HG03095 (cell line): Measurements from ENCODE around the gene HMCN2.

ENCODE experiments used
- ATAC-seq: cut with Tn5 transposase; IDR thresholded peaks from one replicate; pipeline ENCODE4 v1.9.1; 2021; ENCODE audit warnings: moderate library complexity; ENCODE audit not compliant: unreplicated experiment

Gene HMCN2

DNA sequence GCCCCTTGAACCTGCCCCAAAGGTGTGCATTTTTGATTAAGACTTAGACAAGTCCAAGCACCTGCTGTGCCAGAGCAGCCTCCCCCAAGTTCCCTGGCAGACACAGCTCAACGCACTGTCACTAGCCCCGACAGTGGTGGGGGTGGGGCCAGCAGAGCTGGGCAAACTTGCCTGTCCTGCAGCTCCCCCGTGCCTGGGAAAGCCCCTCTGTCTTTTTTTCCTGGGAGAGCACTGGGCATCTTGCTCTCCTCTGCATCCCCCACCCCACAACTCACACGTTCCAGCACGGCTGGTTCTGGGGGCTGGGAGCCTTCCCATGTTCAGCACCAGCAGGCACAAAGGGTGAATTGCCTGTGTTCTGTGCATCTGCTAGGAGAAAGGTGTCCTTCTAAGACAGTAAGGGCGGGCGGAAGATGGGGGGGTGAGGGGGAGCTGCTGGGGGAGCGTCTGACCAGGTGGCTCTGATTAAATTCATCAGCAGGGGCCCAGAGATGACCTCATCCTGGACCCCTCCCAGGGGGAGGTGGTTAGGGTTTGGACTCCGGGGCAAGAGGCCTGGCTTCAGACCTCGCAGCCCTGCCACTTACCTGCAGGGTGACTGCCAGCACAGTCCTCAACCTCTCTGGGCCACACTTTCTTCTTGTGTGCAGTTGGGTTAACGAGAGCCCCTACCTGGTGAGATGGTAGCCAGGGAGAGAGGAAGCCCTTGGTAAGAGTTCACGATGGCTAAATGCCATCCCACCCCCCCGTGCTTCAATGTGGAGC lies 23.5 kb downstream of the HMCN2 start:
- ATAC-seq, result no peak

DNA sequence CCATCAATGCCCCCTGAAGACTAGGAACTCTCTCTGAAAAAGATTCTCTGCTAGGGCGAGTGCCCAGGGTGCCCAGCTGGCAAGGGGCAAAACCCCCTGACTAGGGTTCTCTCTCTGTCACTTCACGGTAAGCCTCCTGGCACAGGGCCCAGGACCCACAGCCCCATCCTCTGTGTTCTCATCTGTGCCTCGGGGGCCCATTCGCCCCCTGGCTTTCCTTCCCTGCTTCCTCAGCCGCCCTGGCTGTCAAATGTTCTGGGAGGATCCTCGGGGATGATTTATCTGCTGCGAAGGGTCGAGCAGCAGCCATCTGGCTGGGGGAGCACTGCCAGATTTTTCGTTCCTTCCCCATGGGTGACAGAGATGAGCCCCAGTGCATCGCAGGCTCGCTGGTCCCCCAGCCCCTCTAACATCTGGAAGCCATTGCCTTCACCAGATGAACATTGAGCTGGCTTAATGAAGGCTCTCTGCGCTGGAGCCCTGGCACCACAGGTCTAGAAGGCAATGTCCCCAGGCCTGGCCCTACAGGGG lies 24.2 kb downstream of the HMCN2 start:
- ATAC-seq, result no peak

DNA sequence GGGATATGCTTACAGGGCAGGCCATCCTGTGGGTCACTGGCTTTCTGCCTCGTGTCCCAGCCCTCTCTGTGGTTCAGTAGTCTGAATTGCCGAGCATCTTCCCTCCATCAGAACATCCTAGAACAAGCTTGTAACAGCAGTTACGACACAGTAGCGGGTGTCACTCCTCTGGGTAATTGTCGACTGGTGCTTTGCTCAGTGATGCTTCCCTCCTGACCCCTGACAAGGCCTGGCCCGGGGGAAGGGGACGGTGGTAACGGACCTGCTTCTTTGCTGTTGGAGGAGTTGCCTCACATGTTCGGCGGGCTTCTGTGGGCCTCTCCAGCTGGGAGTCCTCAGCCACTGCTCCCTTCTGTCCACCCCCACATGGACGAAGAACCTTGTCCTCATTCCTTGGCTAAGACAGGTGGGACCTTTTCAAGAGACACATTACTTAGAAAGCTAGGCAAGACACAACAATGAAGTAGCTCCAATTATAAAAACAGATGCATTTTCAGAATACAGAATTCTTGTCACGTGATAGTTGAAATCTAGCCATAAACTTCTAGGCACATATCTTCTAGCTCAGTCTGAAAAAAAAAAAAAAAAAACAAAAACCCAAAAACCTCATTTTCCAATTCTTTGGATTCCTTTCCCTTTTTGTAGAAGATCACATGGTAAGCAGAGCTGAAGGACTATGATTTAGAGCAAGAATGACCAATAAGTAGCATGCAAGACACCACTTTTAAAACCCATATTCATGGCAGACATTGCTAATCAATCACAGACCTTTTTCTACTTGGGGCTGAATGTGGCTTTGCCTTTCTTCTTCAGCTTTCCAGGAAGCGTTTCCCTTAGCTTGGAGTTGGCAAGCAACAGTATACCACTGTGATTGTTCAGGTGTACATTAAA lies 25.0 kb downstream of the HMCN2 start:
- no peak for ATAC-seq

DNA sequence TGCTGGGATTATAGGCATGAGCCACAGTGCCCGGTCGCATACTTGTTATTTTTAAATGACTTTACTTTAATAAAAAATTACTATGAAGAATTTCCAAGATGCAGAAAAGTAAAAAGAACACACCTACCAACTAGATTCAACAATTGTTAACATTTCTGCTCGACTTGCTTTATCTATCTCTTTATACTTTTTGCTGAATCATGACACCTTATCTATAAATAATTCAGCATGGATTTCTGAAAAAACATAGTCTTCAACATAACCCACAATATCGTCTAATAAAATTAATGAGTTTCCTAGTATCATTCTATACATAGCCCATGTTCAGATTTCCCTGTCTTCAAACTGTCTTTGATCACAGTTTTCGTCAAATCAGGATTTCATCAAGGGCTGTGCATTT lies 25.9 kb downstream of the HMCN2 start:
- no peak for ATAC-seq

DNA sequence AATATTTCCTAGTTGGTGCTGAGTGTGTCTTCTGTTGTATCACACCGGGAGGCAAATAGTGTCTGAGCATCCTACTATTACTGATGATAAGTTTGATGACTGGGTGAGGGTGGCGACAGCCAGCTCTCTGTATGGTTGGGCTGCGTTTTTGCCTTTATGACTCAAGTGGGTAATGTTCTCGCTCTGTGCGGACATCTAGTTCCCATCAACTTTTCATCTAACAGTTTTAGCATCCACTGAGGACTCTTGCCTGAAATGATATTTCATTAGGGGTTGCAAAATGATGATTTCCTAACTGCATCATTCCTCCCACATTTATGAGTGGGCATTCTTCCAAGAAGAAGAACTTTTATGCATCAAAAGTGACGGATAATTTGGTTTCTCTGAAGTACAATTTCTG lies 26.5 kb downstream of the HMCN2 start:
- ATAC-seq, result no peak

DNA sequence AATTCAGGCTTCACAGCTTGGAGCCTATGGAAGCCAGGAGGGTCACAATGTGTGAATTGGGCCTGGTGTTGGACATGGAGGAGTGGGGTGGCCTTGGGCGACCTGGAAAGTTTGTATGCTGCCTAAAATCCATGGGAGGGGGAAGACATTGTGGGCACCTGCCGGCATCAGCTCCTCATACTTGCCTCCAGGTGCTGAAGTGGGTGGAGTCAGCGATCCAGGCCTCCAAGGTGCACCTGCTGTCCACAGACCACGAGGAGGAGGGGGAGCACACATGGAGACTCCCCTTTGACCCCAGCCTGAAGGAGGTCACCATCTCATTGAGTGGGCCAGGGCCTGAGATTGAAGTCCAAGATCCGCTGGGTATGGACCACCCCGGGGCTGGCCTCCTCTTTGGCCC lies 29.1 kb downstream of the HMCN2 start:
- ATAC-seq, result no peak

DNA sequence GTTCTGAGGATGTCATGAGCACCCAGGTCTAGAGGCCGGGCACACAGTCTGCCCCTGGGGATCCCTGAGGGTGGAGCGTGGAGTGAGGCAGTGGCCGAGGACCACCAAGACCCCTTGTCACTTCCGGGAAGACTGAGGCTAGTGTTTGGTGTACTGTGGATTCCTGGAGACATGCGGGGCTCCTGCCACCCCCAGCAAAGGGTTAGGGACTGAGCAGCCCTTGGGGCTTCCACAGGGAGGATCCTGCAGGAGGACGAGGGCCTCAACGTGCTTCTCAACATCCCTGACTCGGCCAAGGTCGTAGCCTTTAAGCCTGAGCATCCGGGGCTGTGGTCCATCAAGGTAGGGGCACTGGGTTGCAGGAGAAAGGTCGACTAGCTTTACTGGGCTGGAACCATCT lies 29.9 kb downstream of the HMCN2 start:
- no peak for ATAC-seq

DNA sequence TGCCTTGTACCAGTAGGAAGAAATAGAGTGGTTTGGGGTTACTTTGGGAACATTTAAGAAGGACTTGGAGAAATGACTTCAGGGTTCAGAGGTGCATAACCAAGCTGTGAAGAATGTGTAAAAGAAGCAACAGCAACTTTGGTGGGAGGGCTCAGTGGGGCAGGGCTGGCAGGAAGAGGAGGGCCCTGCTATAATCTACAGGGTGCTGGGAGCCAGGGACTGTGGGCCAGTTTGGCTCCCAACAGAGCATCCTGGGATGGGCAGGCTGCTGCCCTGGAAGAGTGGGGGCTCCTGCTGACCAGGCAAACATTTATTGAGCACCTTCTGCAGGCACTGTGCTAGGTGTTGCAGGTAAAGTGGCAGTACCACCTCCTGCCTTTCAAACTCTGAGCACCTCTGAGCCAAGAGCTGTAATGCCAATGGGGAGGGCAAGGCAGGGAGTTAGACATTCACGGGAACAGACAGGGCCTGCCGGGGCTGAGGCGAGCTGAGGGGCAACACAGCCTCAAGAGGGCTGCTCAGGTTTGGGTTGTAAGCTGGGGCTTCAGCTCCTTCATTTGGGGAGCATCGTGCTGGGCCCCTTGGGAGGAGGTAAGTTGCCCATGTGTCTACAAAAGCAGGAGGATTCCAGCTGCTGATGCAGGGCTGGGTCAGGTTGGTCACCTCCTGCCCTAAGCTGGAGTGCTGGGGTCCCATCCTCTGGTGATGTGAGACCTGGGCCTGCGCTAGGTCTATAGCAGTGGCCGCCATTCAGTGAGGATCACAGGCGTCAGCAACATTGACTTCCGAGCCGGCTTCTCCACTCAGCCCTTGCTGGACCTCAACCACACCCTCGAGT lies 30.6 kb downstream of the HMCN2 start:
- no peak for ATAC-seq

DNA sequence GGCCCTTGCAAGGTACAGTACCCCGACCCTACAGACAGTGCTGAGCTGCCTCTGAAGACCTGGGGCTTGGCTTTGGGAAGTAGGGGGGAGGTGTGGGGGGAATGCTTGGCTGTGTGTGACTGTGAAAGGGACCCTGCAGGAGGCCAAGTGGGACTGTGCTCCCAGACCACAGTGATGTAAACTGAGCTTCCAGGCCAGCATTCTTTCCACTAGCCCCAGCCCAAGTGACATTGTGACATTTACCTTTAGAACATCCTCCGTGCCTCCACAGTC lies 31.2 kb downstream of the HMCN2 start:
- no peak for ATAC-seq

DNA sequence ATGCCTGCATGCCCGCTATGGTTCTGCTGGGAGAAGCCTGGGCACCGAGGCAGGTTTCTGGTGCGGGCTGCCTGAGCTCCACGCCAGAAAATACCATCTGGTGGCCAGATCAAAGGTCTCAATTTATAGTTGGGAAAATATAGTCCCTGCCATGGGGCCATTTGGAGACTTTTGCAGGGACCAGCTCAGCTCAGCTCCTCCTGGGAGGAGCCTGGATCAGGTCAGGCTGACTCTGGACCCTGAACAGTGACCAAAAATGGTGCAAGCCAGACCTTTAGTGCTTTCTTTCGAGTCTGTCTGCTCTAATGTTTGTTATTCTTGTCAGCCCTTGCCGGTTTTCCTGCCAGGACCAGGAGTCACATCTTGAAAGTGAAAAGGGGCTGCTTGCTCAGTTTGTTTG lies 31.8 kb downstream of the HMCN2 start:
- ATAC-seq, result no peak

DNA sequence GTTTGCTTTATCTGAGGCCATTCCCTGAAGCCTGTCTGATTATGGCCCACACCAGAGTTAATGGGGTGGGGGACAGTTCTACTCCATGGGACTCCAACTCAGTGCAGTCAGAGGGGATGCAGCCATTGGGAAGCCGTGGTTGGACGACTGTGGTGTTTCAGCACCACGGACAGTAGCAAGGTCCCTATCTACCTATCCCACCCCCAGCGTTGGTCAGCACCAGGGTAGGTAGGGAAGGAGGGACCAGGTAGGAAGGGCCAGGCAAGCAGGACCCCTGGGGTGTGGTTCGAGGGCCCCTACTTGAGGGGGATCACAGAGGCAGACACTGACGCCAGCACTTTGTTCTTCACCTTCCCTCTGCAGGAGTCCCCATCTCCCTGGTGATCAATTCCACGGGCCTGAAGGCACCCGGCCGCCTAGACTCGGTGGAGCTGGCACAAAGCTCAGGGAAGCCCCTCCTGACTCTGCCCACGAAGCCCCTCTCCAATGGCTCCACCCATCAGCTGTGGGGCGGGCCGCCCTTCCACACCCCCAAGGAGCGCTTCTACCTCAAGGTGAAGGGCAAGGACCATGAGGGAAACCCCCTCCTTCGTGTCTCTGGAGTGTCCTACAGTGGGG lies 33.2 kb downstream of the HMCN2 start:
- ATAC-seq, result no peak

DNA sequence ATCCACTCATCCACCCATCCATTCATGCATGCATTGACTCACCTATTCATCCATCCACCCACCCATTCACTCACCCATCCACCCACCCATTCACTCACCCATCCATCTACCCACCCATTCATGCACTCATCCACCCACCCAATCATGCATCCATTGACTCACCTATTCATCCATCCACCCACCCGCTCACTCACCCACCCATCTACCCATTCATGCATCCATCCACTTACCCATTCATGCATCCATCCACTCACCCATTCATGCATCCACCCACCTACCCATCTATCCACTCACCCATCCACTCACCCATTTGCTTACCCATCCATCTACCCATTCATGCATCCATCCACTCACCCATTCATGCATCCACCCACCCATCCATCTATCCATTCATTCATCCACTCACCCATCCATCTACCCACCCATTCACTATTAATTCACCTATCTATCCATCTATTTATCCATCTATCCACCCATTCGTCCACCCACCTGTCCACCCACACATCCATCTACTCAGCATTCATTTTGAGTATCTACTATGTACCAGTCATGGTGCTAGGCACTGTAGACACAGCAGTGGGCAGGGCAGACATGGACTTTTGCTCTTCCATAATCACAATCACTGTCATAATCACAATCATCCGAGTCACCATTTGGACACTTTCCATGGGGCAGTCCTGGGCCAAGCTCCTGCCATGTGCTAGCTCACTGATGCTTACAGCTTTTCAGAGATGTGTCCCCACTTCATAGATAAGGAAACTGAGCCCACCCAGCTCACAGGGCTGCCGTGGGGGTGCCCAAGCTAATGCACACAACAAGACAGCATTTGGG lies 34.4 kb downstream of the HMCN2 start:
- no peak for ATAC-seq

DNA sequence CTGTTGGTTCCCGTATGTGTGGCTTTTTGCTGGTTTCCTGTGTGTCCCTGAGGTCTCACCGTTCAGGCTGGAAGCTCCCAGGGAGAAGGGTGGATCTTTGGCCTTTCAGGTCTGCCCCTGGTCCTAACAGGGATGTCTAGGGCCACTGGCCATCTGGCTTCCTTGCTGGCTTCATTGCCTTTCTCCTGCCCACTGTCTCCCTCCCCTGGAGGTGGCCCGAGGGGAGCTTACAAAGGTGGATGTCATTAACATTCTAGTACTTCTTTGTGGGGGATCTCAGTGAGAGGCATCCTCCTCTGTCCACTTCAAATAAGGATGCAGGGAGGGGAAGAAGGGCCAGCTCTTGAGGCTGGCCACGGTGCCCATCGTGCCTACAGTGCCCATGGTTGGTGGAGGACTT lies 35.2 kb downstream of the HMCN2 start:
- ATAC-seq, result no peak

DNA sequence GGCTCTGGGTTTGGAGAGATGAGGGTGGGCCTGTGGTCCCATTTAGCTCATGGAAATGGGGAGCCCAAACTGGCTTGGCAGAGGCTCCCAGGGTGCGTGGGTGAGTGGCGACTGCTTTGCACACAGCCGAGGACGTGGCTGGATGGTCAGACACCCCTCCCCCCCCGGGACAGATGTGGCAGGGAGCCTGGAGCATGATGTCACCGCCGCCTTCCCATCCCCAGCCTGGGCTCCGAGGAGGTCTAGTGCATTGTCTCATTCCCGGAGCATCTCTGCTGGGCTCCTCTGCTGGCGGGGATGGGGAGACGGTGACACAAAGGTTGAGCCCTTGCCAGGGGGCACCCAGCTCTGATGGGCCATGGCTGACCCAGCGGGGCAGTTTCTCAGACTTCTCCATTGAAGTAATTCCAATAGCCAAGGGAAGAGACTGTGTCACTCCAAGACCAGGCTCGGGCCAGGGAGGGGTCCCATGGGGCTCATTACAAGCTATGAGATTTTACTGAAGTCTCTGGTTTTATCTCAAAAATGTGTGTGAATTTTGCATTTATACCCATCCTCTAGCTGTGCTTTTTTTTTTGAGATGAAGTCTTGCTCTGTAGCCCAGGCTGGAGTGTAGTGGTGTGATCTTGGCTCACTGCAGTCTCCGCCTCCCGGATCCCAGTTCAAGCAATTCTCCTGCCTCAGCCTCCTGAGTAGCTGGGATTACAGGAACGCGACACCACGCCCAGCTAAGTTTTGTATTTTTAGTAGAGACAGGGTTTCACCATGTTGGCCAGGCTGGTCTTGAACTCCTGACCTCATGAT lies 36.1 kb downstream of the HMCN2 start:
- ATAC-seq, result no peak

DNA sequence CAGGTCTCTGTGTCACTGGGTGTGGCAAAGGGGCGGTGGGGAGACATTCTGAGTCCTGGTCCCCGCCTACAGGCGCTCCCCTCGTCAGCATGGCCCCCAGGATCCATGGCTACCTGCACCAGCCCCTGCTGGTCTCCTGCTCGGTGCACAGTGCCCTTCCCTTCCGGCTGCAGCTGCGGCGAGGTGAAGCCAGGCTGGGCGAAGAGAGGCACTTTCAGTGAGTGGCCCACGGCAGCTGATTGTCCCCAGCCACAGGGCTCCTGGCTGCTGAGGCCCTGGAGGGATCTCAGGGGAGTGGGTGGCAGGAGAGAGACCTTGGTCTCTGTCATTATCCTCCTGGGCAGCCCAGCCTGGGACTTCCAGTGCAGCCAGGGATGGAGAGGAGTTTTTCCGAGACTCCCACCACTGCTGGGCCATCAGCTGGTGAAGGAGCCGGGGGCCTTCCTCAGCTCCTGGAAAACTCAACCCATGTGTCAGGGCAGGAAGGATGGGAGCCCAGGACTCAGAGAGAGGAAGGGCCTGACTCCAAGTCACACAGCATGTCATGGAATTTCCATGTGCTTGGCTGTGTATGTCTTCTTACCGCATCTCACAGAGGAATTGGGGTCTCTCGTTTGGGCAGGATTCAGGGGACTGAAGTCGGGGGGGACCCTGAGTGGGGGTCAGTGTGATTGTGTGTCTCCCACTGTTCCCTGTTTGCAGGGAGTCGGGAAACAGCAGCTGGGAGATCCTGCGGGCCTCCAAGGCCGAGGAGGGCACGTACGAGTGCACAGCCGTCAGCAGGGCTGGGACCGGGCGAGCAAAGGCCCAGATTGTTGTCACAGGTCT lies 37.4 kb downstream of the HMCN2 start:
- no peak for ATAC-seq

DNA sequence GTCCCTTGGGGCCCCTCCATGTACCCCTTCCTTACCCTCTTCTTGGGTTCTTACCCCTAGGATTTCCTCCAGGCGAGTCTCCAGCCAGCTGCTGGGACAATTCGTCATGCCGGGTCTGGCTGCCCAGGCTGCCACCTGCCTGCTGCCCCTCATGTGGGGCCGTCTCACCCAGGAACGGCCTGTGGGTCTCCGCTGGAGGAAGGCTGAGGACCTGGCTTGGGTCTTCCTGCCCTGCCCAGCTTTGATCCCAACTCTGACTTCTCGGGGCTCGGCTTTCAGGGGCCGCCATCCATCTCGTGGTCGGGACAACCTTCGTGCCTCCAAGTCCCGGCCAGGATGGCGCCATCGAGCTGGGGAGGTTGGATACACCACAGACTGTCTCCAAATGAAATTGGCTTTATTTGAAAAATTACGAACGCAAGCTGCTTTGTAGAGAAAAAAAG lies 38.1 kb downstream of the HMCN2 start:
- no peak for ATAC-seq

DNA sequence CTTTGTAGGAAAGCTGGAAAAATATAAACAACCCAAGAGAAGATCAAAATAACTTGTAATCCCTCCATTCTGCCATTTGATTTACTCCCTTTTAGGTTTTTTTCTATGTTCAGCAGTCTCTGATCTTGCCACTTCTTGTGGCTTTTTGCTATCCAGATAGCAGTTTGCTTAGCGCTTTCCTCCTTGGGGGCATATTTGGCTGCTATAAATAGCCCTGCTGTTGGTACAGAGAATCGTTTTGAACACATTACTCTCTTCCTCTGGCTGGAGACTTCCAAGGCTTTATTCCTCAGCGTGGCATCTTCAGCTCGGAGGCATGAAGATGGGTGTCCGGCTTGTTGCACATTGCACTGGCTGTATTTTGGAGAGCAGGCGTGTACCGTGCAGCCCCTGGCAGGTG lies 38.6 kb downstream of the HMCN2 start:
- no peak for ATAC-seq

DNA sequence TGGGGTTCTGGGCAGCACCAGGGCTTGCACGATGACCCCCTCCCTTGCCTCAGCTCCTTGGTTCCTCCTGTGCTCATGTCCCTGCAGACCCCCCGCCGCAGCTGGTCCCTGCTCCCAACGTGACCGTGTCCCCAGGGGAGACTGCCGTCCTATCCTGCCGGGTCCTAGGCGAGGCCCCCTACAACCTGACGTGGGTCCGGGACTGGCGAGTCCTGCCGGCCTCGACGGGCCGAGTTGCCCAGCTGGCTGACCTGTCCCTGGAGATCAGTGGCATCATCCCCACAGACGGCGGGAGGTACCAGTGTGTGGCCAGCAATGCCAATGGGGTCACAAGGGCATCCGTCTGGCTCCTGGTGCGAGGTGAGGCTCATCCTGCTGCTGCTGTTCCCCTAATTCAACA lies 39.1 kb downstream of the HMCN2 start:
- ATAC-seq, result no peak
